ENCODE results near the gene NLRP6. TPM values are rescaled to one million over a fixed set of nuclear protein-coding genes. Genes with fewer than 3 reads are reported as not detected.

NLRP6 gene
- total and polyA plus RNA-seq, 5 donors: 0.02 to 0.24 (median 0.11) TPM; not detected in 2

DNA sequence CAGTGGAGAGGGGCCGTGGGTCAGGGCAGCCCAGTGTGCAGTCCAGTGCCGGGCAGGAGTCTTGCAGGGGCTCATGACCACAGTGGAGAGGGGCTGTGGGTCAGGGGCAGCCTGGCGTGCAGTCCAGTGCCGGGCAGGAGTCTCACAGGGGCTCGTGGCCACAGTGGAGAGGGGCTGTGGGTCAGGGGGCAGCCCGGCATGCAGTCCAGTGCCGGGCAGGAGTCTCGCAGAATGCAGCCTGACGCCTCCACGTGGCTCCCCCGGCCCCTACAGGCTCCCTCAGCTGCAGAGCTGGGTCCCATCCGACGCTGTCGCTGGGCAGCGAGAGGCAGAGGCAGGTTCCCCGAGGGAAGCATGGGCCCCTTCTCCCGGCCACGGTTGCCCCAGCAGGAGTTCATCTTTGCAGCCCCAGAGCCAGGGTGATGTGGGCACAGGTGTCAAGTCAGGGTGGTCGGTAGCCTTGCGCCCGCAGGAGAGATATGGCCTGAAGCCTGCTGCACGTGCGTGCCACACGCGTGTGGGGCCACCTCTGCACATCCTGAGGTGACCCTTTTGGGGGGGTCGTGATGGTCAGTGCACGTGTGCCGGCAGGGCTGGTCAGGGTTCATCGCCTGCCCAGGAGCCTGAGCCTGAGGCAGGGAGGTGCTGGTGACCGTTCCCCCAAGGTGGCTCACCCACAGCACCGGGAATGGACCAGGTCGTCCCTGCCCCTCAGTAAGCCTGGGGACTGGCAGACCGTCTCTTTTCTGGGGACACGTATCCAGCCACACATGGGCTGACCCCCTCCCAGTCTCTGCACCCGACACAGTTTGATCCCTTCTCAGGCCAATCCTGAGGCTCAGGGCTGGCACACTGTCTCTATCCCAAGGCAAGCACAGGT, 18.2 kb downstream of the NLRP6 start:
- intact Hi-C loops (cut with DNase I): no loop called here
- DNase-seq: peak in 2 of 3 donors; percentile 46 to 52

DNA sequence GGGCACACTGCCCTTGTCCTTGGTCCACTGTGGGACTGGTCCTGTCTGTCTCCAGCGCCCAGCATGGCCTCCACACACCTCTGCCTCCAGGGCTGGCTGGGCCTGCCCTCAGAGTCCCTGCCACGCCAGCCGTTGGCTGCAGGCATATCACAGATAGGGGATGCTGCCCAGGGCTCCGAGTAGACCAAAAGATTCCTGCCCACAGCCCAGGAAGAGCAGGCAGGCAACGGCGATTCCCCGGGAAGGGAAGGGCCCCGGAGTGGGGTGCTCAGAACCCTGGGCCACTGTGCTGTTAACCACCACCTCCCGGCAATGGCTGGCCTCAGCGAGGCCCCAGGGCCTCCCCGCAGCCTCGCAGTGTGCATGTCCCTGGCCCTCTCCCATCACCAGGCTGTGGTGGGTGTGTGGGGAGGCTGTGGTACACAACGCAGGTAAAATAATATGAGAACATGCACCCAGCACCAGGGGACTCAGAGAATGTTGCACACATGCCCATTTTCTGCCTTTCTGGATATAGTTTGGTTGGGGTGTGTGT, 18.9 kb downstream of the NLRP6 start:
- ATAC-seq (peak; percentile 1 to 2), DNase-seq (peak in 2 of 3 donors; percentile 55)
- 63% methylated on average over 13 of the region's 13 CpGs for WGBS
- H3K27me3 ChIP-seq (ENCODE audit: control insufficient read depth, insufficient read depth): no peaks in the 10 kb centered on the region
- H3K4me3 ChIP-seq (ENCODE audit: low read length): no peak overlapping the region
- no peaks in the 10 kb centered on the region for H3K4me1 ChIP-seq (ENCODE audit: control insufficient read depth, insufficient read depth, low read length)
- intact Hi-C loops (cut with DNase I): no loop called here
- no peaks in the 10 kb centered on the region for H3K9me3 ChIP-seq (ENCODE audit: control insufficient read depth, low read length)
- no peak overlapping the region for H3K27ac ChIP-seq (ENCODE audit: low read length)

More for the DNA sequence above, 18.2 kb downstream of the NLRP6 start:
- Histone ChIP-seq H3K9me3 (ENCODE audit: control insufficient read depth, low read length) (no peaks in the 10 kb centered on the region), H3K4me3 (ENCODE audit: low read length) (no peak overlapping the region), H3K4me1 (ENCODE audit: control insufficient read depth, insufficient read depth, low read length) (no peaks in the 10 kb centered on the region), H3K27ac (ENCODE audit: low read length) (no peak overlapping the region), H3K27me3 (ENCODE audit: control insufficient read depth, insufficient read depth) (no peaks in the 10 kb centered on the region)
- WGBS: 73% methylated on average over 35 of the region's 35 CpGs
- no peak for ATAC-seq

DNA sequence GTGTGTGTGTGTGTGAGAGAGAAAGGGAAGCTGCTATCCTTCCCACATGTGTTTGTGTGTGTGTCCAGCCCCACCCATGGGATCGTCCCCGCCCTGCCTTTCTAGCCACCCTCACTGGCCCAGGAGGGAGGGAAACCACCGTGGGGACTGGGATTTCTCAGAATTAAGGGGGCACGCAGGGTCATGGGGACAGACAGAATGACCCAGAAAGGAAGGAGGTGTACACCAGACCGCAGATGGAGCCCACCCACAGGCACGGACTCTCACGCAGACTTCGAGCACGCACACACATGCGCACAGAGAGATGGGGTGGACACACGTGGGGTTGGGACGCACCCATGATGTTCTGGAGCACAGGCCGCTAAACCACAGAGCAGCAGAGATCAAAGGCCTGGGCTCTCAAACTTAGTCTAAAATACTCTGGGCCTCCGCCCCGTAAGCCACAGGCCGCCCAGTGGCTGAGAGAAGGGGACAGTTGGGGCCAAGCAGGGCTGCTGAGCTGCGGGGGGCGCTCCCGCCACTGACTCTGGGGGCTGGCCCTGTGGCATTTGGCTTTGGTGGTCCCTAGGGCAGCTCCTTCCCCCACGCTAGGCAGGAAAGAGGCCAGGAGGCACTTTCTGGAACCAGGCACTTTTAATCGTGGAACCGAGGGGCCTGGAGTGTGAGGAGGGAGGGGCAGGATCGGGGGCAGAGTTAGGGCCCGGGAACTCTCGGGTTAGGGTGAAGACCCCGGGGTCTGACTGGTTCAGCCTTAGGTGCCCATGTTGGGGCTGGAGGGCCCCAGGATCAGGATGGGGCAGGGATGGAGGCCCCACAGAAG, 19.6 kb downstream of the NLRP6 start:
- 54% methylated on average over 26 of the region's 26 CpGs for WGBS
- H3K4me1 ChIP-seq (ENCODE audit: control insufficient read depth, insufficient read depth, low read length): no peaks in the 10 kb centered on the region
- no peaks in the 10 kb centered on the region for H3K27me3 ChIP-seq (ENCODE audit: control insufficient read depth, insufficient read depth)
- H3K27ac ChIP-seq (ENCODE audit: low read length): no peak overlapping the region
- DNase-seq (peak; percentile 23 to 78 (median 69)), ATAC-seq (peak; percentile 17 to 27)
- no peaks in the 10 kb centered on the region for H3K9me3 ChIP-seq (ENCODE audit: control insufficient read depth, low read length)
- intact Hi-C loops (cut with DNase I): no loop called here
- H3K4me3 ChIP-seq (ENCODE audit: low read length): no peak overlapping the region

DNA sequence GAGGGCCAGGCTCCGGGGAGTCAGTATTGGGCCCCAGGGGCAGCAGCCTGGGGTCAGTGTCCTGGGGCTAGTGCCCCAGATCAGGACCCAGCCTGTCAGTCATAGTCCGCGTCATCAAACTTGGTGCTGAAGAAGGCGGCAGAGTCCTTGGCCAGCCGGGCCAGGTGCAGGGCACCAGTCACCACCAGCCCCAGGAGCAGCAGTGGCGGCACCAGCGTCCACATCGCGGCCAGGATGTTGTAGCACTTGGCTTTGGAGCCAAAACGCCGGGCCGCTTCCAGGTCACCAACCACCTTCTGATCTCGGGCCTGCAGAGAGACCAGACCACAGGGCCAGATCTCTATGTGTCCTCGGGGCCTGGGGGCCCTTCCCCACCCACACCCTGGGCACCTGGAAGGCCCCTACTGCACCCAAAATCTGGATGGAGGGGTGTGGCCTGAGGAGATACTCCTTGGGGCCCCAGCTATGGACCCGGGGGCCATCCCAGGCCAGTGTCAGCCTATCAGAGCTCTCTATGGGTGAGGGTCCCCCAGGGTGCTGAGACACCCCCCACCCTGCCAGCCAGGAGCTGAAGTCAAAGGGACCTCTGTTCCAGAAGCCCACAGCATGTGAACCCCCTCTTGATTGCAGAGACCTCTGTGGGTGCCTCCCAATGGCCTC, 20.3 kb downstream of the NLRP6 start:
- H3K4me1 ChIP-seq (ENCODE audit: control insufficient read depth, insufficient read depth, low read length): no peaks in the 10 kb centered on the region
- ATAC-seq (peak in 1 of 2 donors; percentile 7), DNase-seq (peak; percentile 17 to 59 (median 51))
- no peak overlapping the region for H3K27ac ChIP-seq (ENCODE audit: low read length)
- no peaks in the 10 kb centered on the region for H3K9me3 ChIP-seq (ENCODE audit: control insufficient read depth, low read length)
- H3K27me3 ChIP-seq (ENCODE audit: control insufficient read depth, insufficient read depth): no peaks in the 10 kb centered on the region
- 66% methylated on average over 15 of the region's 15 CpGs for WGBS
- no peak overlapping the region for H3K4me3 ChIP-seq (ENCODE audit: low read length)
- intact Hi-C loops (cut with DNase I): no loop called here

DNA sequence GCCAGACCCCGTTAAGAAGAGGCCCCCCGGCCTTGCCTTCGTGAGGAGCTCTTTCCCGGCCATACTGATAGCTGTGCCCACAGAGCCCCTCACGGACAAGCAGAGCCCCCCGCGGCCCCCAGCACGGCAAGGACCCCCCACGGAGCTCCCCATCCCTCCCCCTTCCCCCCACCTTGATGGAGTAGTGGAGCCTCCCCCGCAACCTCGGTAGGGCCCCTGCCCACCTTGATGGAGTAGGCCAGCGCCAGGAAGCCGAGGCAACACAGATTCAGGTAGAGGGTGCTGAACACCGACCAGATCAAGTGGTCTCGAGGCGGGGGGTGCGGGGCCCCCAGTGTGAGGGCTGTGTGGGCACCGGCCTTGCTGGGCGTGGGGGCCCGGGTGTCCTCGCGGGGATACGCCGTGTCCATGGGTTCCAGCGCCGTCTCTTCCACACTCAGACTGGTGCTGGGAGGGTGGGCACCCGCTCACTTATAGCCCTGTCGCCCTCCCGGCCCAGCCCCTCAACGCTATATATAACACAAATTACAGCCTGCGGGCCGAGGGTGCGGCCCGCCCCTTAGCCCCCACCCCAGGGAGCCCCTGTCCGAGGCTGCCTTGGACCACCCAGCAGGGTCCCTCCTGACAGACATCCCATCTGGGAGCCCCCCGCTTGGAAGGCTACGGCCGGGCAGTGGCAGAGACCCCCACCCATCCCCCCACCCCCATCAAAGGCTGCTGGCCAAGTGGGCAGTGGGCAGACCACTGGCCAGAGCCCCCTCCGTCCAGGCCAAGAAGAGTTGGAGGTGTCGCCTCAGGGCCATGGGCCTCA, 21.1 kb downstream of the NLRP6 start, which contains the start of gene IFITM5:
Gene IFITM5 (minus strand): TSS at position 446 of the 811 bp plus-strand sequence. CDS start 36 bp downstream, at position 410.
- ATAC-seq (no peak), DNase-seq (peak; percentile 14 to 65 (median 55))
- no peaks in the 10 kb centered on the region for H3K27me3 ChIP-seq (ENCODE audit: control insufficient read depth, insufficient read depth)
- H3K27ac ChIP-seq (ENCODE audit: low read length): no peak within 1 kb of the TSS
- 66% methylated on average over 40 of the region's 40 CpGs for WGBS
- intact Hi-C loops (cut with DNase I): no loop called here
- H3K4me1 ChIP-seq (ENCODE audit: control insufficient read depth, insufficient read depth, low read length): no peaks in the 10 kb centered on the region
- H3K4me3 ChIP-seq (ENCODE audit: low read length): no peak within 1 kb of the TSS
- H3K9me3 ChIP-seq (ENCODE audit: control insufficient read depth, low read length): no peaks in the 10 kb centered on the region

DNA sequence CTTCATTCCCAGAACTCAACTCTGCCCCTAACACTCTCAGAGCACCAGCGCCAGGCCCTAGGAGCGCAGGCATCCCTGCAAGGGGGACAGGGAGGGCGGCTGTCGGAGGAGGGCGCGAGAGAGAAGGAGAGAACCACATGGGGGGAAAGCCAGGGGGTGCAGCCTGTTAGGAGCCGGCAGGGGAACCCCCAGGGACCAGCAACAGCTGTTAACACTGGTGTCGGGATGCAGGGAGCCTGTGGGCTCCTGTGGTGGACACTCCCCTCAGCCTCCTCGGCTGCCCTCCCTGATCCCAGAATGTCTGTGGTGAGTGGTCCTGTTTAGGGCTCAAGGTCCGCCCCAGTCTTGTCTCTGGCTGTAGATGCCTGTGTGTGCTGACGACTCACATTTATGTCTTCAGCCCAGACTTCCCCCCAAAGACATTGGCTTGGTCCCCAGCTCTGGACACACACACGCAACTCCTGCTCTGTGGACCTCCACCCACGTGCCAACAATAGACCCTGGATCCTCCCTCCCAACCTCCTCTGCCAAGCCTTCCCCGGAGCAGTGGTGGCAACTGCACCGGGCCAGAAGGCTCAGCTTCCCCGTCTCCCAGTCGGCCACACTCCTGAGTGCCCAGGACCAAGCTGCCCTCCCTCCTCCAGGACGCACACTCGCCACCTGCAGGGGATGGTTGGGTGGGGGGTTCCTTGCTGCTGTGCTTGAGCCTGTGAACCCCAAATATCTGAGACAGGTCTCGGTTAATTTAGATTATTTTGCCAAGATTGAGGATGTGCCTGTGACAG, 21.9 kb downstream of the NLRP6 start:
- Histone ChIP-seq H3K27me3 (ENCODE audit: control insufficient read depth, insufficient read depth) (no peaks in the 10 kb centered on the region), H3K9me3 (ENCODE audit: control insufficient read depth, low read length) (no peaks in the 10 kb centered on the region), H3K4me3 (ENCODE audit: low read length) (no peak overlapping the region), H3K4me1 (ENCODE audit: control insufficient read depth, insufficient read depth, low read length) (no peaks in the 10 kb centered on the region), H3K27ac (ENCODE audit: low read length) (no peak overlapping the region)
- WGBS: 27% methylated on average over 20 of the region's 20 CpGs
- ATAC-seq (no peak), DNase-seq (peak; percentile 25 to 70 (median 64))
- intact Hi-C loops (cut with DNase I): loop anchor here in 1 of 4 donors (10.0 kb wide), 1 partner anchor 55 kb away; no protein-coding TSS in a partner anchor

DNA sequence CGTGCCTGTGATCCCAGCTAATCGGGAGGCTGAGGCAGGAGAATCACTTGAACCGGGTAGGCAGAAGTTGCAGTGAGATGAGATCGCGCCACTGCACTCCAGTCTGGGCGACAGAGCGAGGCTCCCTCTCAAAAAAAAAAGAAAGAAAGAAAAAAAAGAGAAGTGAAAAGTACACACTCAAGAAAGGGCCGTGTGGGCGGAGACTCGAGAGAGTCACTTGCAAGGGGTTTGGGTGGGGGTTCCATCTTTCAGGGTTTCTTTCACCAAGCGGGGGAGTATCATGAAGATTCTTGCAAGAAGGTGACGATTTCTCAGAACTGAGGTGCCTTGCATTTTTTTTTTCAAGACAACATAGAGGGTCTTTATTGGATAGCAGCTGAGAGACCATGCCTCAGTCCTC, 25.2 kb downstream of the NLRP6 start:
- peak in 2 of 3 donors; percentile 36 to 44 for DNase-seq
- Histone ChIP-seq H3K4me1 (ENCODE audit: control insufficient read depth, insufficient read depth, low read length) (peaks cover 2% of the 10 kb centered on the region), H3K4me3 (ENCODE audit: low read length) (no peak overlapping the region)

DNA sequence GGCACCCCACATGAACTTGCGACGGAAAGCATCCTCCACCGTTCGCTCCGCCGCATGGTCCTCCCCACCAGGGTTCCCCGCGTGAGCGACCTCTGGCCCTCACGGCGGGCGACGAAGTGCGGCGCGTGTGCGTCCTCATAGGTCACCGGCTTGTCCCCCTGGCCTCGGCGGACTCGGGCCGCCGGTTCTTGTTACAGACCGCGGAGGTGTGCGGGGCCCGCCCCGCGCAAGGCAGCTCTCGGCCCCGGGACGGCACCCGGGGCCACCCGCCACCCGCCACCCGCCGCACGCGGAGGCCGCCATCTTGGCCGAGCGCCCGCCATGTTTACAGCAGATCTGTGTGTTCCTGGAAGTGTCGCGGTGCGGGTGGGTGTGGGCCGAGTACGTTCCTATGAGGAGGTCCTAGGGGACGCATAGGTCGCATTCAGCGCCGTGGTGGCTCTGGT, 25.9 kb downstream of the NLRP6 start:
- intact Hi-C loops (cut with DNase I): loop anchor here in 1 of 4 donors (10.0 kb wide), 1 partner anchor 51 kb away; no protein-coding TSS in a partner anchor

More for the DNA sequence above, 25.2 kb downstream of the NLRP6 start:
- 84% methylated on average over 12 of the region's 12 CpGs for WGBS
- no peaks in the 10 kb centered on the region for H3K9me3 ChIP-seq (ENCODE audit: control insufficient read depth, low read length)
- no peak for ATAC-seq
- H3K27ac ChIP-seq (ENCODE audit: low read length): no peak overlapping the region
- no peaks in the 10 kb centered on the region for H3K27me3 ChIP-seq (ENCODE audit: control insufficient read depth, insufficient read depth)
- intact Hi-C loops (cut with DNase I): loop anchor here in 1 of 4 donors (10.0 kb wide), 1 partner anchor 51 kb away; no protein-coding TSS in a partner anchor

More for the DNA sequence above, 25.9 kb downstream of the NLRP6 start:
- DNase-seq: peak; percentile 30 to 74 (median 62)
- H3K4me1 ChIP-seq (ENCODE audit: control insufficient read depth, insufficient read depth, low read length): peaks cover 2% of the 10 kb centered on the region
- WGBS: 75% methylated on average over 52 of the region's 52 CpGs
- no peak overlapping the region for H3K4me3 ChIP-seq (ENCODE audit: low read length)
- H3K27me3 ChIP-seq (ENCODE audit: control insufficient read depth, insufficient read depth): no peaks in the 10 kb centered on the region
- no peak for ATAC-seq
- H3K27ac ChIP-seq (ENCODE audit: low read length): no peak overlapping the region
- no peaks in the 10 kb centered on the region for H3K9me3 ChIP-seq (ENCODE audit: control insufficient read depth, low read length)
